Activated CD4-positive, alpha-beta T cell treated with anti-CD3 and anti-CD28 coated beads for 36 hours (primary cell): ENCODE data around the gene HNRNPA0. TPM values are rescaled to one million over a fixed set of nuclear protein-coding genes. Genes with fewer than 3 reads are reported as not detected.

ENCODE experiments used
- ATAC-seq: fragments of 200-7000 bp; cut with Tn5 transposase; one replicate; pipeline ENCODE4 v1.10.0; 2021; ENCODE audit warnings: mild to moderate bottlenecking, moderate library complexity
- CTCF ChIA-PET: fragments of 350-600 bp; sonication (Branson Sonifier 250); formaldehyde crosslinking; loops from one replicate; lab custom pipeline; 2021; ENCODE audit warnings: antibody characterized with exemption; lab: Charles Lee
- POLR2A ChIA-PET: fragments of 350-600 bp; sonication (Branson Sonifier 250); formaldehyde crosslinking; loops from one replicate; lab custom pipeline; 2021; ENCODE audit warnings: antibody characterized with exemption, inconsistent platforms; lab: Charles Lee
- DNase-seq: peaks from one replicate; pipeline ENCODE4 v3.0.0-alpha.2; 2020
- H3K27ac Mint-ChIP-seq: one replicate; pipeline ENCODE4 v1.8.0; 2021; ENCODE audit warnings: mixed read lengths
- H3K27me3 Mint-ChIP-seq: one replicate; pipeline ENCODE4 v1.8.0; 2021; ENCODE audit warnings: mixed read lengths
- H3K36me3 Mint-ChIP-seq: one replicate; pipeline ENCODE4 v1.8.0; 2021; ENCODE audit warnings: low read depth, mixed read lengths
- H3K4me1 Mint-ChIP-seq: one replicate; pipeline ENCODE4 v1.8.0; 2021; ENCODE audit warnings: mixed read lengths
- H3K4me3 Mint-ChIP-seq: one replicate; pipeline ENCODE4 v1.8.0; 2021; ENCODE audit warnings: mild to moderate bottlenecking, moderate library complexity, mixed read lengths
- H3K9me3 Mint-ChIP-seq: one replicate; pipeline ENCODE4 v1.8.0; 2021; ENCODE audit warnings: low read depth, mixed read lengths
- intact Hi-C, 2 experiments: fragments of 100-400 bp; cut with DNase I in 1 of 2; cut with micrococcal nuclease in 1 of 2; formaldehyde crosslinking; loops; one replicate each; pipeline versions ENCODE4 v1.14.2 to v1.15.1; 2022 to 2024; cut with DNase I, micrococcal nuclease
- total RNA-seq, 2 experiments: library from RNA; stranded (reverse); gene quantifications; one replicate each; pipeline ENCODE4 v1.2.3, GENCODE V29; 2021

The HNRNPA0 gene
- total RNA-seq, 2 experiments from 2014 or later = 18.9 to 32.1 TPM

DNA sequence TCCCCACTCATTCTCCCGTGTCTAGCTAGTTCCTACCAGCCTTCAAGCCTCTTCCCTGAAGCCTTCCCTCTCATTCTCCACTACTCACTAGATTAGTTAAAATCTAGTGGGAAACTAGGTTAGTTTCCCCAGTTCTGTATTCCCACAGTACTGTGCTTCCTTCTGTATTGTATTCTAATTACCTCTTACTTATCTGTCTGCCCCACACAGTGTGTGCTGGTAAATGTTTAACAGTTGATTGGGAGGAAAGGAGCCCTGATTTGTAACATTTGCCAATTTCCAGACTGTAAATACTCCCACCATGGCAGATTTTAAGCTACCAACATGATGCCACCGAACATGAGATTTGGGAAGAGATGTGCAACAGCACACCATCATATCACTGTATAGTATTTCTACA is 26.5 kb downstream of the HNRNPA0 start:
- no peak overlapping the region for H3K27ac Mint-ChIP-seq
- POLR2A ChIA-PET = no interaction called here

DNA sequence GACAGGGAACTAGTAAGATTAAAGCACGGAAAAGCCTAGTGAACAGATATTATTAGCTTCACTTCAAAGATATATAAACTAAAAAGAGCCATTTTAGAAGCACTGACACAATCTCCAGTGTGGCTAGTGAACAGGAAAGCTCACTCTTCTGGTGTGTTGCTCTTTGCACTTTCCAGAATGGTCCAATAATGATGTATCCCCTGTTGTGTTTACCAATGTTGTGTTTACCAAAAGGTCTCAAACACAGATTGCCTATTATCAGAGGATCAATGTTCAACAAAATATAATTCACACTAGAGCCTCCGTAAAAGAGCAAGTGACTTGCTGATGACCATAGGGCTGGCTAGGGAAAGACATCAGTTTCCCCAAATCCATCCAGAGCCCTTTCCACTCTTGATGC is 29.9 kb downstream of the HNRNPA0 start:
- H3K4me3 Mint-ChIP-seq = no peak overlapping the region
- intact Hi-C loops = no loop called here
- peaks cover 4% of the 10 kb centered on the region for H3K36me3 Mint-ChIP-seq

More for the DNA sequence above, 26.5 kb downstream of the HNRNPA0 start:
- Mint-ChIP-seq H3K9me3 (no peaks in the 10 kb centered on the region), H3K4me1 (peaks cover 9% of the 10 kb centered on the region), H3K27me3 (no peaks in the 10 kb centered on the region), H3K4me3 (no peak overlapping the region), H3K36me3 (peaks cover 3% of the 10 kb centered on the region)
- DNase-seq (no peak), ATAC-seq (no peak)
- intact Hi-C loops = no loop called here
- CTCF ChIA-PET = interaction anchor here (1.8 to 2.1 kb wide), 2 partner anchors 15 to 67 kb away, joined by 4 to 7 read pairs; no protein-coding TSS in a partner anchor

DNA sequence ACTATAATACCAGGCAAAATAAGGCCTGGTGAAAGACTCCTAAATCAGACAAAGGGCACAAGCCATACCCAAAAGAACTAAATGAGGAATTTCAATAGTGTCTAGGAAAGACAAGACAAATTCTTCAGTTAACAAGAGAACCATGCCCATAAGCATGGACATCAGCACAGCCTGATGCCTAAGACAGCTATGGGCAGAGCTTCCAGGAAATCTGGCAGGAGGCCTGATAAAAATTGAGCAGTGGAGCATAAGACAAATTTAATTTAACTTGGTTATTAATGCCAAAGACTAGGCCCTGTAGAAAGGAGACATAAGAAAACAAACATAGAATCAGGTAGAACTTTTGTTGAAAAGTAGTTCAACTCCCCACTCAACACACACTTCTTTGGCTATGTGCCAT is 35.6 kb downstream of the HNRNPA0 start:
- peaks cover 26% of the 10 kb centered on the region for H3K36me3 Mint-ChIP-seq
- H3K27me3 Mint-ChIP-seq = no peaks in the 10 kb centered on the region
- no peak for DNase-seq
- H3K4me1 Mint-ChIP-seq = no peaks in the 10 kb centered on the region
- ATAC-seq = no peak
- no peak overlapping the region for H3K4me3 Mint-ChIP-seq
- no peak overlapping the region for H3K27ac Mint-ChIP-seq
- intact Hi-C loops = no loop called here
- H3K9me3 Mint-ChIP-seq = peaks cover 9% of the 10 kb centered on the region
- ChIA-PET CTCF (interaction anchor here (0.9 to 3.1 kb wide), 3 partner anchors 23 to 89 kb away, joined by 3 to 9 read pairs (median 5); no protein-coding TSS in a partner anchor), POLR2A (no interaction called here)

More for the DNA sequence above, 29.9 kb downstream of the HNRNPA0 start:
- no peak overlapping the region for H3K27ac Mint-ChIP-seq
- H3K4me1 Mint-ChIP-seq = no peaks in the 10 kb centered on the region
- ChIA-PET CTCF (interaction anchor here (1.1 kb wide), 1 partner anchor 11 kb away, joined by 3 read pairs; the partner anchor contains the start of gene KLHL3), POLR2A (no interaction called here)
- no peaks in the 10 kb centered on the region for H3K9me3 Mint-ChIP-seq
- no peaks in the 10 kb centered on the region for H3K27me3 Mint-ChIP-seq
- DNase-seq = no peak
- ATAC-seq = no peak

DNA sequence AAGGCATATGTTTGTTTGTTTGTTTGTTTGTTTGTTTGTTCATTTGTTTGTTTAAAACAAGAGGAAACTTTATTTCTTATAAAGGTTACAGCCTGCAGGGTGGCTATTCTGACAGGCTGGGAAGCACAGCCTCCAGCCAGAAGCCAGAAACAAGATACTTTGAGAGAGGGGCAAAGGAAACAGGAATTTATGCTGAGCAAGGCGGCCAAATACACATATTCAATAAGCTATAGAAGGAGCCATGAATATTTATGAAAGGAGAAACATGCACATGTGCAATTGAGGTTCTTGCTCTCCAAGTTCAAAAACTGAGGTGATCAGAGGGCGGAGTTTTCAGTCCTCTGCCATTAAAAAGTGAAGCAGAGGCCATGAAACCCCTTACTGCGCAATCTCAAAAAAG is 37.8 kb downstream of the HNRNPA0 start:
- Mint-ChIP-seq H3K9me3 (peaks cover 9% of the 10 kb centered on the region), H3K27me3 (no peaks in the 10 kb centered on the region), H3K27ac (no peak overlapping the region), H3K4me1 (no peaks in the 10 kb centered on the region), H3K4me3 (no peak overlapping the region), H3K36me3 (peaks cover 33% of the 10 kb centered on the region)
- intact Hi-C loops = no loop called here
- ChIA-PET CTCF (interaction anchor here (0.6 kb wide), 1 partner anchor 38 kb away, joined by 4 read pairs; the partner anchor contains the start of gene HNRNPA0), POLR2A (no interaction called here)
- ATAC-seq (no peak), DNase-seq (no peak)

DNA sequence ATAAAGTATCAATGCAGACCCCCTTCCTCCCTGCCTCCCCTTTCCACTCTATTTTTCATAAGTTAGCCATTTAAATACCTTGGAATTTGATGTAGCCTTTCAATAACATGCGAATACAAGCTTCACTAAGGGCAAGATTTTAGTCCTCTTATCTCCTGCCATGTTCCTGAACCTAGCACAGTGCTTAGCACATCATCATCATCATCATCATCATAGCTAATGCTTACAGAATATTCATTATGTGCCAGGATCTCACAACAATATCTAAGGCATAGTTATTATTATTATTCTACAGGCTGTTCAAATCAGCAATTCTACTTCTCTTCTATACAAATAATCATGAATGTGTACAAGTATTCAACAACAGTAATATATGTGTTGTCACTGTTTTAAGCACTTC is 38.7 kb downstream of the HNRNPA0 start:
- CTCF ChIA-PET = no interaction called here
- POLR2A ChIA-PET = no interaction called here

DNA sequence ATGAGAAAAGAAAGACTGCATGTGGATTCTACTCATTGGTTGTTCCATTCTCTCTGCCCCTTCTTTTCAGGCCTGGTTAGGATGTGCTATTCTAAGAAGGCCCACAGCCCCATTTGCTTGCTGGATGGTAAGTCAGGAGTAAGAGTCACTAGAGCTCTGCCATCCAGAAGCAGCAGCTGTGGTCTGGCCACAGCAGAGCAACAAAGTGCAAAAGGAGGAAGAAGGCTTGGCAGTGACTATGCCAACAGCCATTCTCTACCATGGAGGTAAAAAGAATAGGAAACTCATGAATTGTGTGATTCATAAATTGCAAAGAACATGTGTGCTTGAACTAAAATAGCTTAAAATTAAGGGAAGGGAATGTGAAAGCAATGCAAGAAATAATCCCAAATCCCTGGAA is 39.2 kb downstream of the HNRNPA0 start:
- no peak overlapping the region for H3K27ac Mint-ChIP-seq
- H3K4me3 Mint-ChIP-seq = no peak overlapping the region
- H3K27me3 Mint-ChIP-seq = no peaks in the 10 kb centered on the region
- H3K9me3 Mint-ChIP-seq = peaks cover 9% of the 10 kb centered on the region
- DNase-seq (no peak), ATAC-seq (no peak)
- ChIA-PET CTCF (no interaction called here), POLR2A (no interaction called here)
- peaks cover 35% of the 10 kb centered on the region for H3K36me3 Mint-ChIP-seq
- intact Hi-C loops = no loop called here
- H3K4me1 Mint-ChIP-seq = no peaks in the 10 kb centered on the region

More for the DNA sequence above, 38.7 kb downstream of the HNRNPA0 start:
- ATAC-seq (no peak), DNase-seq (no peak)
- H3K9me3 Mint-ChIP-seq = peaks cover 9% of the 10 kb centered on the region
- no peaks in the 10 kb centered on the region for H3K4me1 Mint-ChIP-seq
- intact Hi-C loops = no loop called here
- peaks cover 35% of the 10 kb centered on the region for H3K36me3 Mint-ChIP-seq
- H3K27ac Mint-ChIP-seq = no peak overlapping the region
- no peak overlapping the region for H3K4me3 Mint-ChIP-seq
- H3K27me3 Mint-ChIP-seq = no peaks in the 10 kb centered on the region

DNA sequence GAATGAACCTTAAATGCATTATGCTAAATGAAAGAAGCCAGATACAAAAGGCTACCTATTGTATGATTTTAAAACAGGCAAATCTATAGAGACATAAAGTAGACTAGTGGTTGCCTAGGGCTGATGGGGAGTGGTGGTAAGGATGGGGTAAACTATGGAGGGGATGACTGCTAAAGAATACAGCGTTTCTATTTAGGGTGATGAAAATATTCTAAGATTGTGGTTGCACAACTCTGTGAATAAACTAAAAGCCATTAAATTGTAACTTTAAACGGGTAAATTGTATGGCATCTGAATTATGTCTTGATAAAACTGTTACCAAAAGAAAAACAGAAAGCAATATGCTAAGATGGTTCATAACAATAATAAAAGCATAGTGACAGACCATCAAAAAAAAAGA is 39.7 kb downstream of the HNRNPA0 start:
- Mint-ChIP-seq H3K9me3 (peaks cover 9% of the 10 kb centered on the region), H3K4me1 (no peaks in the 10 kb centered on the region), H3K27ac (no peak overlapping the region), H3K36me3 (peaks cover 34% of the 10 kb centered on the region), H3K27me3 (no peaks in the 10 kb centered on the region), H3K4me3 (no peak overlapping the region)
- POLR2A ChIA-PET = no interaction called here
- intact Hi-C loops = no loop called here
- DNase-seq = no peak
- CTCF ChIA-PET = no interaction called here
- ATAC-seq = no peak

DNA sequence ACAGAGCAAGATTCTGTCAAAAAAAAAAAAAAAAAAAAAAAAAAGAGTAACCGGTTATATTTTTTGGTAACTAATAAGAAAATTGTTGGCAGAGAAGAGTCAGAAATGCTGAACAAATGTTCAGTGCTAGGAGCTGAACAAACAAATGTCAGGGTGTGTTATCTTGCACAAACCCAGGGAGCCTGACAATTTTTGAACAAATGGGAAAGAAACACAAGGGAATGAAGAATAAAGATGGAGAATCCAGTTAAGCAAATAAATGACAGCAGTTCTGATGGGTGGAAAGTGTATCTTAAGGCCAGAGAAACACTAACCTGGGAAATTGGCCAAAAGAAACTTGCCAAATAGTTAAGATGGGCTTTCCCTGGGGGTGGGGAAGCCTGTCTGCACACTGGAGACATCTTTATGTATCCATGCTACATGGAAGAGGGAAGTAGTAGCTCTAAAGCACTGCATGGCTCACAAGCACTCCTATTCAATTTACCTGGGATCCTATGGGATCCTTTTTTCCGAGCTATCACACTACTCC is 42.0 kb downstream of the HNRNPA0 start:
- no peaks in the 10 kb centered on the region for H3K27me3 Mint-ChIP-seq
- intact Hi-C loops = no loop called here
- peaks cover 9% of the 10 kb centered on the region for H3K9me3 Mint-ChIP-seq
- H3K4me3 Mint-ChIP-seq = no peak overlapping the region
- no peak overlapping the region for H3K27ac Mint-ChIP-seq
- peaks cover 4% of the 10 kb centered on the region for H3K4me1 Mint-ChIP-seq
- POLR2A ChIA-PET = no interaction called here
- CTCF ChIA-PET = interaction anchor here (0.6 to 1.5 kb wide), 3 partner anchors 52 to 1474 kb away, joined by 3 to 9 read pairs (median 4); no protein-coding TSS in a partner anchor
- H3K36me3 Mint-ChIP-seq = peaks cover 42% of the 10 kb centered on the region
- no peak for DNase-seq
- ATAC-seq = no peak

DNA sequence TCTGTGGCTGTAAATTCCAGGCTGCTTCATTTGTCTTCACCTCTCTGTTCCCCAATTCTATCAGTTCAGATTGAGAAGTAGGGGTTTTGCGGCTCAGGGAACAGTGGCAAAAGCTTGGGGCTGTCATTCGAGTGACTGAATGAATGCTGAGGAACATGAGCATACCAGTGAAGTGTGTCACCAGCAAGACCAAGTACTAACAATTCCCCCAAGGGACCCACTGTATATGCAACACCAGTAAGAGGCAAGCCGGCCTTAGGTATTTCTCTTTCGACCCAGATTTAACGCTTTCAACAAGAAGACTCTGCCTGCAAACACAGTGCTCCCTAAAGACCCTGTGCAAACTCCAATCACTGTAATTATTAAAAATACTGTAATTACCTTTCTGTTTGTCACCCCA is 44.1 kb downstream of the HNRNPA0 start:
- ChIA-PET POLR2A (no interaction called here), CTCF (no interaction called here)
- ATAC-seq (no peak), DNase-seq (no peak)
- peaks cover 9% of the 10 kb centered on the region for H3K9me3 Mint-ChIP-seq
- H3K4me3 Mint-ChIP-seq = no peak overlapping the region
- no peaks in the 10 kb centered on the region for H3K27me3 Mint-ChIP-seq
- H3K27ac Mint-ChIP-seq = no peak overlapping the region
- H3K36me3 Mint-ChIP-seq = peaks cover 41% of the 10 kb centered on the region
- intact Hi-C loops = no loop called here
- H3K4me1 Mint-ChIP-seq = peaks cover 4% of the 10 kb centered on the region

DNA sequence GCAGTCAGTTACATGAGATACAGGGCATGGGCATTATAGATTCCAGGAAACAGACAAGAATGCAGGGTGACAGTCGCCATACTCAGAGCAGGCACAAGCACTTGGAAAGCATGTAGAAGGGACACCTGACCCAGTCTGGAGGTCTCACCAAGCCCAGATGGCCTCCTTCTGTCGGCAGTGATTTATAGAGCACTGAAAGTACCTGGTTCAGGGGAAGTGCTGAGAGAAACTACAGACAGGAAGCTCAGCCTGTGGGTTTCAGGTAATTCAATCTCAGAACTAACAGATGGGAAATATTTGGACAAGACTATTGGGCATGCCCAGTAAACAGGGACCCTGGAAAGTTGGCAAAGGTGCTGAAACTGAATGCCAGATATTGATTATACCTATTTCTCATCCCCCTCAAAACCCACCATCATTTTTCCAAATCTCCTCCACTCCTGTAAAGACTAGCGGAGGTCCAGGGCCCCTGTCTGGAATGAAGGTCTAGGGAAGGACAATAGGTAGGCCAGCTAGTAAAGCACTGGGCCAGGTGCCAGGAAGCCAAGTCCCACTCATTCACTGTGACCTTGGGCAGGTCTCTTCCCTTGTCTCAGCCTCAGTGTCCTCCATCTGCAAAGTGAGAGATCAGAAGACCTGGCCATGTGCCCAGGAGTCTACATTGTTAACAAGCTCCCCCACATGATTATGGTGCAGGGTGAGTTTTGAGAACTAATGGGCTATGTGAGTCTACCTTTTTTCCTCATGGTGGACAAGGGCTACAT is 45.2 kb downstream of the HNRNPA0 start:
- intact Hi-C loops = no loop called here
- H3K27ac Mint-ChIP-seq = no peak overlapping the region
- peaks cover 4% of the 10 kb centered on the region for H3K4me1 Mint-ChIP-seq
- ChIA-PET POLR2A (interaction anchor here (0.6 kb wide), 1 partner anchor 45 kb away, joined by 3 read pairs; no protein-coding TSS in a partner anchor), CTCF (interaction anchor here (0.5 to 1.1 kb wide), 3 partner anchors 12 to 44 kb away, joined by 3 to 6 read pairs (median 4); no protein-coding TSS in a partner anchor)
- no peak for ATAC-seq
- peaks cover 1% of the 10 kb centered on the region for H3K9me3 Mint-ChIP-seq
- peaks cover 31% of the 10 kb centered on the region for H3K36me3 Mint-ChIP-seq
- H3K4me3 Mint-ChIP-seq = no peak overlapping the region
- H3K27me3 Mint-ChIP-seq = no peaks in the 10 kb centered on the region
- DNase-seq = no peak

DNA sequence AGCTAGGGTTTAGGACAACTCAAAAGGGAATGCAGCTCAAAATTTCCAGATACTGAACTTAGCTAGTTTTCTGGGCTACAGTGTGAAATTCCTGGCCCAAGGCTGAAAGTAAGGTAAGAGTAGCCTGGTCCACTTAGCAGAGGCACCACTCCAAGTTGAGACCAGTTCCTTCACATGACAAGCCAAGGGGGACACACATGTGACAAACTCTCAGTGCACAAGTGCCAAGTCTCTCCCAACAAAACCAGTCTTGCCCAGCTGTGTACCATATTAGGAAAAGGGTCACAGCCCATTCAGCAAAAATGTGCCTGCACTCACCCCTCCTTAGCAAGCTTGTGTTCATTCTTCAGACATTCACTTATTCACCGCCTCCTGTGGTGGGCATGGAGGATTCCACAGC is 46.1 kb downstream of the HNRNPA0 start:
- H3K27ac Mint-ChIP-seq = no peak overlapping the region
- ATAC-seq (no peak), DNase-seq (no peak)
- H3K36me3 Mint-ChIP-seq = peaks cover 26% of the 10 kb centered on the region
- POLR2A ChIA-PET = no interaction called here
- CTCF ChIA-PET = interaction anchor here (0.8 to 1.1 kb wide), 3 partner anchors 12 to 48 kb away, joined by 3 to 5 read pairs (median 3); no protein-coding TSS in a partner anchor
- no peaks in the 10 kb centered on the region for H3K9me3 Mint-ChIP-seq
- H3K27me3 Mint-ChIP-seq = no peaks in the 10 kb centered on the region
- peaks cover 4% of the 10 kb centered on the region for H3K4me1 Mint-ChIP-seq
- intact Hi-C loops = no loop called here
- no peak overlapping the region for H3K4me3 Mint-ChIP-seq

DNA sequence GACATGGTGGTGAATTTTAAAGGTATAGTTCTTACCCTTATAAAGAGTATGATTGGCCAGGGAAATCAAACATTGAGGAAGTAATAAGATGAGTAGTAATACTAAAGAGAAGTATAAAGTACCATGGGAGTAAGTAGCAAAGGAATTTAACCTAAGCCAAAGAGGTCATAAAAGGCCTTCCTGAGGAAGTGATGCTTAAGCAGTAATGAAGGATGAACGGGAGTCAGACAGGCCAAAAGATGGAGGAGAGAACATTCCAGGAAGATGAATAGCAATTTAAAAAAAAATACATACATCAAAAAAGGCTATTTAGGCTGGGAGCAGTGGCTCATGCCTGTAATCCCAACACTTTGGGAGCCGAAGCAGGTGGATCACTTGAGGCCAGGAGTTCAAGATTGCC is 47.3 kb downstream of the HNRNPA0 start:
- Mint-ChIP-seq H3K9me3 (no peaks in the 10 kb centered on the region), H3K27me3 (no peaks in the 10 kb centered on the region), H3K4me1 (peaks cover 4% of the 10 kb centered on the region), H3K4me3 (no peak overlapping the region), H3K27ac (no peak overlapping the region), H3K36me3 (peaks cover 23% of the 10 kb centered on the region)
- ChIA-PET CTCF (no interaction called here), POLR2A (no interaction called here)
- ATAC-seq (no peak), DNase-seq (no peak)
- intact Hi-C loops = no loop called here
